H1 (cell line): ENCODE data around the gene NEDD8. TPM values are rescaled to one million over a fixed set of nuclear protein-coding genes. Genes with fewer than 3 reads are reported as not detected.

ENCODE experiments used
- CBX8 ChIP-seq: fragments of 300-800, 300-1000 bp; sonication (generic); IDR thresholded peaks from 2 replicates; pipeline ENCODE4 v1.7.1; 2016; ENCODE audit warnings: low read depth, low read length, borderline replicate concordance
- KDM4A ChIP-seq: IDR thresholded peaks from one replicate; pipeline ENCODE4 v1.7.1; 2012; ENCODE audit warnings: low read depth, mild to moderate bottlenecking, moderate library complexity, low read length, inconsistent platforms; ENCODE audit not compliant: severe bottlenecking
- polyA plus RNA-seq, 7 experiments: library from polyadenylated mRNA; depleted of rRNA in 3 of 7; stranded (reverse) in 5 of 7; unstranded in 2 of 7; fragments of >200 nt in 5 of 7; fragments of 200-250 nt in 2 of 7; gene quantifications; 1 replicate in 5 of 7; 2 replicates in 1 of 7; 4 replicates in 1 of 7; pipeline versions ENCODE4 v1.2.1 to v1.2.3, GENCODE V29; 2011 to 2013; ENCODE audit warnings: missing spikeins in 2 of 7, mixed read lengths in 2 of 7
- total RNA-seq: library from RNA; stranded (reverse); fragmentation: NEBNext Ultra II Directional; extraction: Animal tissue kit (Norgen Biotek cat#: 25700); gene quantifications from 2 replicates; pipeline ENCODE4 v1.2.1, GENCODE V29; 2021

NEDD8 gene
- total and polyA plus RNA-seq, 2 of the 8 experiments (the other 6 are each of a cell fraction or from before 2014, with no cell fraction given), result 253 to 317 TPM

- TF ChIP-seq CBX8 (no peak), KDM4A (no peak)
These were observed 40.3 kb upstream of the NEDD8 start (continued) for GRCh38 chr14:24272467-24272866.
